K562 (cell line): ENCODE measurements around the gene NAA38. TPM values are rescaled to one million over a fixed set of nuclear protein-coding genes. Genes with fewer than 3 reads are reported as not detected.

Experiments used
- ATAC-seq: fragments of 200-7000 bp; cut with Tn5 transposase; 3 replicates; pipeline ENCODE4 v1.9.1; 2020; ENCODE audit warnings: moderate library complexity
- BruUV-seq: library from RNA; stranded (reverse); fragments of 400-500 nt; replicated peaks from 2 replicates; lab custom pipeline; 2021; lab: Mats Ljungman, UMichigan
- CTCF ChIA-PET: fragments of 300-600 bp; formaldehyde crosslinking; extraction: SDS; loops from one replicate; lab custom pipeline; 2021; ENCODE audit warnings: low intra/inter-chr PET ratio; lab: Yijun Ruan, JAX
- POLR2A ChIA-PET: fragments of 300-600, 350-650 bp; sonication (Branson Sonifier 250); formaldehyde crosslinking; extraction: SDS; loops from one replicate; lab custom pipeline; 2021; ENCODE audit warnings: antibody characterized with exemption, inconsistent platforms; lab: Yijun Ruan, JAX
- DNase-seq, 4 experiments: peaks; one replicate each; pipeline versions ENCODE4 v3.0.0 to v3.0.0-alpha.2; 2011 to 2018; ENCODE audit warnings: low spot score in 3 of 4, mixed read lengths in 3 of 4; ENCODE audit errors: extremely low read depth in 1 of 4
- FAIRE-seq: peaks from 2 replicates; lab custom pipeline; 2011; peaks lifted over from hg19 to GRCh38; lab: Jason Lieb, UNC
- H2AFZ ChIP-seq: 2 replicates; pipeline ENCODE4 v1.6.0; 2011; ENCODE audit warnings: low read depth, low read length, control low read depth, inconsistent platforms
- H3K27ac ChIP-seq: fragments of 200-600 bp; 3 replicates; pipeline ENCODE4 v1.8.0; 2011; ENCODE audit warnings: low read depth, mild to moderate bottlenecking, control low read depth, inconsistent platforms, low read length, moderate library complexity, mixed read lengths; ENCODE audit errors: extremely low read depth
- H3K27me3 ChIP-seq, 2 experiments: fragments of 300-600 bp in 1 of 2; 2 replicates in 1 of 2; 3 replicates in 1 of 2; pipeline versions ENCODE4 v1.6.0 to v1.8.0; 2011; ENCODE audit warnings: inconsistent platforms in 2 of 2, low read length in 2 of 2, mild to moderate bottlenecking in 1 of 2, mixed read lengths in 1 of 2, moderate library complexity in 1 of 2; ENCODE audit not compliant: control insufficient read depth in 2 of 2, insufficient read depth in 2 of 2
- H3K36me3 ChIP-seq: fragments of 300-600 bp; 3 replicates; pipeline ENCODE4 v1.8.0; 2011; ENCODE audit warnings: mild to moderate bottlenecking, low read length, inconsistent platforms; ENCODE audit not compliant: control insufficient read depth, insufficient read depth
- H3K4me1 ChIP-seq, 2 experiments: fragments of 200-600 bp in 1 of 2; replicated peaks in 1 of 2; 2 replicates in 1 of 2; 3 replicates in 1 of 2; pipeline versions ENCODE4 v1.5.1 to v1.8.0; 2011; ENCODE audit warnings: inconsistent platforms in 2 of 2, low read length in 2 of 2, mild to moderate bottlenecking in 1 of 2, mixed read lengths in 1 of 2, moderate library complexity in 1 of 2; ENCODE audit not compliant: control insufficient read depth in 2 of 2, insufficient read depth in 2 of 2
- H3K4me2 ChIP-seq: 2 replicates; pipeline ENCODE4 v1.6.1; 2011; ENCODE audit warnings: low read length, control low read depth, inconsistent platforms, mixed read lengths; ENCODE audit not compliant: insufficient read depth
- H3K4me3 ChIP-seq: fragments of 200-600 bp; sonication (generic), shearing (Covaris generic); 2 replicates; pipeline ENCODE4 v1.5.1; 2016; ENCODE audit warnings: control low read depth, inconsistent platforms
- H3K79me2 ChIP-seq: fragments of 200-600 bp; 3 replicates; pipeline ENCODE4 v1.8.0; 2011; ENCODE audit warnings: low read length, inconsistent platforms; ENCODE audit not compliant: control insufficient read depth, insufficient read depth
- H3K9ac ChIP-seq, 2 experiments: 2 replicates each; pipeline versions ENCODE4 v1.6.0 to v1.6.1; 2011; ENCODE audit warnings: low read depth in 2 of 2, low read length in 2 of 2, control low read depth in 1 of 2, inconsistent platforms in 1 of 2, mild to moderate bottlenecking in 1 of 2, mixed read lengths in 1 of 2; ENCODE audit not compliant: insufficient read depth in 1 of 2
- H3K9me1 ChIP-seq: one replicate; pipeline ENCODE4 v1.6.0; 2011; ENCODE audit warnings: inconsistent platforms, mild to moderate bottlenecking, low read length, moderate library complexity; ENCODE audit not compliant: control insufficient read depth, insufficient read depth
- H3K9me3 ChIP-seq: replicated peaks from 2 replicates; pipeline ENCODE4 v1.5.1; 2011; ENCODE audit warnings: low read depth, low read length, inconsistent platforms; ENCODE audit not compliant: control insufficient read depth, insufficient read depth
- H4K20me1 ChIP-seq: replicated peaks from 2 replicates; pipeline ENCODE4 v1.6.1; 2011; ENCODE audit warnings: low read length, inconsistent platforms, mixed read lengths; ENCODE audit not compliant: control insufficient read depth, insufficient read depth
- CSDE1 ChIP-seq, 2 experiments: fragments of 450-650 bp; IDR thresholded peaks; 2 replicates each; pipeline ENCODE4 v1.6.1; 2016; ENCODE audit warnings: mild to moderate bottlenecking in 1 of 2
- MIER1 ChIP-seq: fragments of 450-650 bp; IDR thresholded peaks from 2 replicates; pipeline ENCODE4 v1.6.1; 2016; ENCODE audit warnings: antibody characterized with exemption, mild to moderate bottlenecking, low read depth
- PCBP2 ChIP-seq: fragments of 200-400 bp; formaldehyde crosslinking; IDR thresholded peaks from 2 replicates; pipeline ENCODE4 v1.6.1; 2018; ENCODE audit warnings: low read length, low read depth, mild to moderate bottlenecking, moderate library complexity; ENCODE audit not compliant: poor library complexity, severe bottlenecking
- POLR2B ChIP-seq: fragments of 450-650 bp; IDR thresholded peaks from 2 replicates; pipeline ENCODE4 v1.6.1; 2018; ENCODE audit warnings: low read depth; ENCODE audit not compliant: partially characterized antibody
- POLR2G ChIP-seq: fragments of 200-400 bp; formaldehyde crosslinking; IDR thresholded peaks from 2 replicates; pipeline ENCODE4 v1.6.1; 2017; ENCODE audit warnings: low read depth, mild to moderate bottlenecking, antibody characterized with exemption, low read length, moderate library complexity
- RBFOX2 ChIP-seq: fragments of 200-400 bp; formaldehyde crosslinking; IDR thresholded peaks from 2 replicates; pipeline ENCODE4 v1.6.1; 2017; ENCODE audit warnings: low read depth, mild to moderate bottlenecking, low read length, moderate library complexity
- RBM22 ChIP-seq: fragments of 200-400 bp; formaldehyde crosslinking; IDR thresholded peaks from 2 replicates; pipeline ENCODE4 v1.6.1; 2018; ENCODE audit warnings: low read length, low read depth; ENCODE audit not compliant: poor library complexity, severe bottlenecking
- WGBS: fragments of 100-300 bp; shearing (Covaris generic); methylation state at CpG from one replicate; pipeline ENCODE4 v1.1.6; 2016; ENCODE audit warnings: low coverage, mixed read lengths; ENCODE audit not compliant: insufficient coverage; ENCODE audit errors: missing lambda C conversion rate; 5-methylcytosine and 5-hydroxymethylcytosine counted together
- in situ Hi-C: fragments of 300-500 bp; cut with MboI; formaldehyde crosslinking; loops from 4 replicates; pipeline ENCODE4 v1.15.0; 2018; ENCODE audit warnings: inconsistent platforms, mixed read lengths
- intact Hi-C: fragments of 100-400 bp; cut with micrococcal nuclease; formaldehyde crosslinking; loops from 2 replicates; pipeline ENCODE4 v1.14.2; 2022
- polyA plus RNA-seq, 8 experiments: library from polyadenylated mRNA; depleted of rRNA in 4 of 8; stranded (reverse) in 5 of 8; unstranded in 3 of 8; fragments of >200 nt; fragmentation: Nextera tagmentation in 2 of 8; fragmentation: Illumina TruSeq in 1 of 8; extraction: Ambion mirVana in 2 of 8; extraction: Trizol in 1 of 8; gene quantifications; 2 replicates each; pipeline versions ENCODE4 v1.2.1 to v1.2.3, GENCODE V29; 2011 to 2014; ENCODE audit warnings: inconsistent platforms in 1 of 8, missing spikeins in 1 of 8
- total RNA-seq, 7 experiments: library from RNA; depleted of rRNA in 6 of 7; stranded (reverse); fragments of >200 nt in 6 of 7; fragmentation: Illumina TruSeq in 2 of 7; extraction: Trizol in 2 of 7; gene quantifications; 2 replicates each; pipeline versions ENCODE4 v1.2.1 to v1.2.3, GENCODE V29; 2011 to 2021; ENCODE audit warnings: low replicate concordance in 1 of 7
- TF ChIP-seq, protein P1 (sequence below): sonication (generic); formaldehyde crosslinking; IDR thresholded peaks from 2 replicates; pipeline ENCODE4 v1.8.1; 2023; ENCODE audit warnings: mild to moderate bottlenecking, missing genetic modification reagents

NAA38 gene
- total and polyA plus RNA-seq, 9 of the 15 experiments (the other 6 are each of a cell fraction or from before 2014, with no cell fraction given) = 16.4 to 99.8 (median 57.3) TPM

DNA sequence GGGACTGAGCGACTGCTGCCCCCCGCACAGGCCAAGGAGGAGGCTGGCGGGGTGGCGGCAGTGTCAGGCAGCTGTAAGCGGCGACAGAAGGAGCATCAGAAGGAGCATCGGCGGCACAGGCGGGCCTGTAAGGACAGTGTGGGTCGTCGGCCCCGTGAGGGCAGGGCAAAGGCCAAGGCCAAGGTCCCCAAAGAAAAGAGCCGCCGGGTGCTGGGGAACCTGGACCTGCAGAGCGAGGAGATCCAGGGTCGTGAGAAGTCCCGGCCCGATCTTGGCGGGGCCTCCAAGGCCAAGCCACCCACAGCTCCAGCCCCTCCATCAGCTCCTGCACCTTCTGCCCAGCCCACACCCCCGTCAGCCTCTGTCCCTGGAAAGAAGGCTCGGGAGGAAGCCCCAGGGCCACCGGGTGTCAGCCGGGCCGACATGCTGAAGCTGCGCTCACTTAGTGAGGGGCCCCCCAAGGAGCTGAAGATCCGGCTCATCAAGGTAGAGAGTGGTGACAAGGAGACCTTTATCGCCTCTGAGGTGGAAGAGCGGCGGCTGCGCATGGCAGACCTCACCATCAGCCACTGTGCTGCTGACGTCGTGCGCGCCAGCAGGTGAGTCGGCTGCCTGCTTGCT, 8.1 kb downstream of the NAA38 start:
- no peak overlapping the region for H3K27ac ChIP-seq
- no peaks in the 10 kb centered on the region for H3K9me3 ChIP-seq
- H4K20me1 ChIP-seq = peaks cover 4% of the 10 kb centered on the region; the same call in 1 of the 2 replicates
- H2AFZ ChIP-seq = no peak overlapping the region
- POLR2A ChIA-PET = interaction anchor here (1.3 to 1.6 kb wide), 3 partner anchors 7 to 10 kb away, joined by 4 to 8 read pairs (median 6); partner anchors contain the start of genes CYB5D1 and NAA38
- no peak overlapping the region for H3K9ac ChIP-seq
- CTCF ChIA-PET = no interaction called here
- 100% methylated on average over 2 of the region's 35 CpGs for WGBS
- intact Hi-C loops (no loop called here), in situ Hi-C loops (no loop called here)
- H3K79me2 ChIP-seq = peaks cover 15% of the 10 kb centered on the region
- TF ChIP-seq POLR2G = peak; percentile 72
- peak; percentile 22 for TF ChIP-seq POLR2B
- TF ChIP-seq PCBP2 = no peak
- TF ChIP-seq RBM22 = peak; percentile 61
- TF ChIP-seq, protein P1, sequence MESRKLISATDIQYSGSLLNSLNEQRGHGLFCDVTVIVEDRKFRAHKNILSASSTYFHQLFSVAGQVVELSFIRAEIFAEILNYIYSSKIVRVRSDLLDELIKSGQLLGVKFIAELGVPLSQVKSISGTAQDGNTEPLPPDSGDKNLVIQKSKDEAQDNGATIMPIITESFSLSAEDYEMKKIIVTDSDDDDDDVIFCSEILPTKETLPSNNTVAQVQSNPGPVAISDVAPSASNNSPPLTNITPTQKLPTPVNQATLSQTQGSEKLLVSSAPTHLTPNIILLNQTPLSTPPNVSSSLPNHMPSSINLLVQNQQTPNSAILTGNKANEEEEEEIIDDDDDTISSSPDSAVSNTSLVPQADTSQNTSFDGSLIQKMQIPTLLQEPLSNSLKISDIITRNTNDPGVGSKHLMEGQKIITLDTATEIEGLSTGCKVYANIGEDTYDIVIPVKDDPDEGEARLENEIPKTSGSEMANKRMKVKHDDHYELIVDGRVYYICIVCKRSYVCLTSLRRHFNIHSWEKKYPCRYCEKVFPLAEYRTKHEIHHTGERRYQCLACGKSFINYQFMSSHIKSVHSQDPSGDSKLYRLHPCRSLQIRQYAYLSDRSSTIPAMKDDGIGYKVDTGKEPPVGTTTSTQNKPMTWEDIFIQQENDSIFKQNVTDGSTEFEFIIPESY (CRISPR knock-in tag) = peak; percentile 55; the same call in 1 of the 2 replicates
- peak; percentile 61 for TF ChIP-seq RBFOX2
- TF ChIP-seq CSDE1 (IDR thresholded peaks at IDR 0.05) = no peak
- TF ChIP-seq MIER1 = no peak
- BruUV-seq = no TSS peak
- ATAC-seq (no peak), FAIRE-seq (no peak), DNase-seq (no peak)
- H3K4me1 ChIP-seq = peaks cover 0 to 32% of the 10 kb centered on the region in 2 experiments; a peak in 3 of 5 replicates
- peaks cover 71% of the 10 kb centered on the region; the same call in 2 of the 3 replicates for H3K36me3 ChIP-seq
- H3K27me3 ChIP-seq = no peaks in the 10 kb centered on the region
- no peak overlapping the region for H3K4me3 ChIP-seq
- peaks cover 3% of the 10 kb centered on the region for H3K9me1 ChIP-seq
- H3K4me2 ChIP-seq = no peak overlapping the region
